ENCODE measurements around the gene TMEM45A.

The TMEM45A gene

GRCh38 chr3:100467133-100467532 is 25.3 kb upstream of the TMEM45A start:
- no peak for ATAC-seq
- TF ChIP-seq RARB (CRISPR knock-in tag; IDR thresholded peaks at IDR 0.05): no peak
- no peak for TF ChIP-seq OSR1 (CRISPR knock-in tag; IDR thresholded peaks at IDR 0.05)
- no peak for TF ChIP-seq CSDC2 (CRISPR knock-in tag; IDR thresholded peaks at IDR 0.05)
- TF ChIP-seq PPARA (CRISPR knock-in tag; IDR thresholded peaks at IDR 0.05; ENCODE audit: borderline replicate concordance): no peak
- TF ChIP-seq ZNF565 (CRISPR knock-in tag; conservative IDR thresholded peaks at IDR 0.05; ENCODE audit: low read depth): no peak
- no peak for TF ChIP-seq TCF4 (CRISPR knock-in tag; IDR thresholded peaks at IDR 0.05; ENCODE audit: borderline replicate concordance)
- no peak for TF ChIP-seq ZC3H10 (CRISPR knock-in tag; IDR thresholded peaks at IDR 0.05)
- no peak for TF ChIP-seq TOX (CRISPR knock-in tag; IDR thresholded peaks at IDR 0.05; ENCODE audit: borderline replicate concordance)
- no peak for TF ChIP-seq ZNF8 (CRISPR knock-in tag; IDR thresholded peaks at IDR 0.05)
- no peak for TF ChIP-seq ARNTL (CRISPR knock-in tag; IDR thresholded peaks at IDR 0.05; ENCODE audit: borderline replicate concordance, low read depth)
- TF ChIP-seq ZNF70 (CRISPR knock-in tag; IDR thresholded peaks at IDR 0.05): no peak
- TF ChIP-seq, protein P1, sequence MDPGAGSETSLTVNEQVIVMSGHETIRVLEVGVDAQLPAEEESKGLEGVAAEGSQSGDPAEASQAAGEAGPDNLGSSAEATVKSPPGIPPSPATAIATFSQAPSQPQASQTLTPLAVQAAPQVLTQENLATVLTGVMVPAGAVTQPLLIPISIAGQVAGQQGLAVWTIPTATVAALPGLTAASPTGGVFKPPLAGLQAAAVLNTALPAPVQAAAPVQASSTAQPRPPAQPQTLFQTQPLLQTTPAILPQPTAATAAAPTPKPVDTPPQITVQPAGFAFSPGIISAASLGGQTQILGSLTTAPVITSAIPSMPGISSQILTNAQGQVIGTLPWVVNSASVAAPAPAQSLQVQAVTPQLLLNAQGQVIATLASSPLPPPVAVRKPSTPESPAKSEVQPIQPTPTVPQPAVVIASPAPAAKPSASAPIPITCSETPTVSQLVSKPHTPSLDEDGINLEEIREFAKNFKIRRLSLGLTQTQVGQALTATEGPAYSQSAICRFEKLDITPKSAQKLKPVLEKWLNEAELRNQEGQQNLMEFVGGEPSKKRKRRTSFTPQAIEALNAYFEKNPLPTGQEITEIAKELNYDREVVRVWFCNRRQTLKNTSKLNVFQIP (CRISPR knock-in tag; IDR thresholded peaks at IDR 0.05; ENCODE audit: borderline replicate concordance, low read depth): no peak

GRCh38 chr3:100468676-100469075 is 23.7 kb upstream of the TMEM45A start:
- TF ChIP-seq, protein P2, sequence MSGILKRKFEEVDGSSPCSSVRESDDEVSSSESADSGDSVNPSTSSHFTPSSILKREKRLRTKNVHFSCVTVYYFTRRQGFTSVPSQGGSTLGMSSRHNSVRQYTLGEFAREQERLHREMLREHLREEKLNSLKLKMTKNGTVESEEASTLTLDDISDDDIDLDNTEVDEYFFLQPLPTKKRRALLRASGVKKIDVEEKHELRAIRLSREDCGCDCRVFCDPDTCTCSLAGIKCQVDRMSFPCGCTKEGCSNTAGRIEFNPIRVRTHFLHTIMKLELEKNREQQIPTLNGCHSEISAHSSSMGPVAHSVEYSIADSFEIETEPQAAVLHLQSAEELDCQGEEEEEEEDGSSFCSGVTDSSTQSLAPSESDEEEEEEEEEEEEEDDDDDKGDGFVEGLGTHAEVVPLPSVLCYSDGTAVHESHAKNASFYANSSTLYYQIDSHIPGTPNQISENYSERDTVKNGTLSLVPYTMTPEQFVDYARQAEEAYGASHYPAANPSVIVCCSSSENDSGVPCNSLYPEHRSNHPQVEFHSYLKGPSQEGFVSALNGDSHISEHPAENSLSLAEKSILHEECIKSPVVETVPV (CRISPR knock-in tag; IDR thresholded peaks at IDR 0.05): no peak
- TF ChIP-seq SNAI2 (CRISPR knock-in tag; IDR thresholded peaks at IDR 0.05): no peak
- TF ChIP-seq ZFP30 (CRISPR knock-in tag; IDR thresholded peaks at IDR 0.05): no peak
- TF ChIP-seq ZC3H10 (CRISPR knock-in tag; IDR thresholded peaks at IDR 0.05): no peak
- TF ChIP-seq PATZ1 (CRISPR knock-in tag; IDR thresholded peaks at IDR 0.05; ENCODE audit: borderline replicate concordance): no peak
- no peak for TF ChIP-seq ZNF8 (CRISPR knock-in tag; IDR thresholded peaks at IDR 0.05)
- no peak for TF ChIP-seq ARNTL (CRISPR knock-in tag; IDR thresholded peaks at IDR 0.05; ENCODE audit: borderline replicate concordance, low read depth)
- TF ChIP-seq RARB (CRISPR knock-in tag; IDR thresholded peaks at IDR 0.05): no peak
- TF ChIP-seq BACH2 (CRISPR knock-in tag; IDR thresholded peaks at IDR 0.05; ENCODE audit: borderline replicate concordance): no peak
- TF ChIP-seq, protein P1 (CRISPR knock-in tag; IDR thresholded peaks at IDR 0.05; ENCODE audit: borderline replicate concordance, low read depth): no peak
- ATAC-seq: no peak

- TF ChIP-seq ZNF8 (CRISPR knock-in tag; IDR thresholded peaks at IDR 0.05): no peak
- TF ChIP-seq GLIS3 (CRISPR knock-in tag; IDR thresholded peaks at IDR 0.05): no peak
- no peak for TF ChIP-seq ZFP3 (CRISPR knock-in tag; IDR thresholded peaks at IDR 0.05)
- TF ChIP-seq, protein P2 (CRISPR knock-in tag; IDR thresholded peaks at IDR 0.05): no peak
- no peak for TF ChIP-seq ZNF70 (CRISPR knock-in tag; IDR thresholded peaks at IDR 0.05)
- TF ChIP-seq TCF4 (CRISPR knock-in tag; IDR thresholded peaks at IDR 0.05; ENCODE audit: borderline replicate concordance): no peak
- TF ChIP-seq ZC3H10 (CRISPR knock-in tag; IDR thresholded peaks at IDR 0.05): no peak
- no peak for TF ChIP-seq BACH2 (CRISPR knock-in tag; IDR thresholded peaks at IDR 0.05; ENCODE audit: borderline replicate concordance)
- no peak for TF ChIP-seq CSDC2 (CRISPR knock-in tag; IDR thresholded peaks at IDR 0.05)
- no peak for TF ChIP-seq OSR1 (CRISPR knock-in tag; IDR thresholded peaks at IDR 0.05)
- no peak for ATAC-seq
These were observed 21.5 kb upstream of the TMEM45A start for GRCh38 chr3:100470951-100471350.

GRCh38 chr3:100471444-100471843 is 21.0 kb upstream of the TMEM45A start:
- ATAC-seq: no peak

More at GRCh38 chr3:100471444-100471843, 21.0 kb upstream of the TMEM45A start:
- TF ChIP-seq, protein P3, sequence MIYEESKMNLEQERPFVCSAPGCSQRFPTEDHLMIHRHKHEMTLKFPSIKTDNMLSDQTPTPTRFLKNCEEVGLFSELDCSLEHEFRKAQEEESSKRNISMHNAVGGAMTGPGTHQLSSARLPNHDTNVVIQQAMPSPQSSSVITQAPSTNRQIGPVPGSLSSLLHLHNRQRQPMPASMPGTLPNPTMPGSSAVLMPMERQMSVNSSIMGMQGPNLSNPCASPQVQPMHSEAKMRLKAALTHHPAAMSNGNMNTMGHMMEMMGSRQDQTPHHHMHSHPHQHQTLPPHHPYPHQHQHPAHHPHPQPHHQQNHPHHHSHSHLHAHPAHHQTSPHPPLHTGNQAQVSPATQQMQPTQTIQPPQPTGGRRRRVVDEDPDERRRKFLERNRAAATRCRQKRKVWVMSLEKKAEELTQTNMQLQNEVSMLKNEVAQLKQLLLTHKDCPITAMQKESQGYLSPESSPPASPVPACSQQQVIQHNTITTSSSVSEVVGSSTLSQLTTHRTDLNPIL (CRISPR knock-in tag; IDR thresholded peaks at IDR 0.05; ENCODE audit: low read depth): no peak
- no peak for TF ChIP-seq ZNF565 (CRISPR knock-in tag; conservative IDR thresholded peaks at IDR 0.05; ENCODE audit: low read depth)
- no peak for TF ChIP-seq ZNF70 (CRISPR knock-in tag; IDR thresholded peaks at IDR 0.05)
- TF ChIP-seq TSHZ2 (CRISPR knock-in tag; IDR thresholded peaks at IDR 0.05): no peak
- TF ChIP-seq BACH2 (CRISPR knock-in tag; IDR thresholded peaks at IDR 0.05; ENCODE audit: borderline replicate concordance): no peak
- TF ChIP-seq RARB (CRISPR knock-in tag; IDR thresholded peaks at IDR 0.05): no peak
- no peak for TF ChIP-seq TCF4 (CRISPR knock-in tag; IDR thresholded peaks at IDR 0.05; ENCODE audit: borderline replicate concordance)
- no peak for TF ChIP-seq PPARA (CRISPR knock-in tag; IDR thresholded peaks at IDR 0.05; ENCODE audit: borderline replicate concordance)
- no peak for TF ChIP-seq GLIS3 (CRISPR knock-in tag; IDR thresholded peaks at IDR 0.05)
- no peak for TF ChIP-seq ZFP3 (CRISPR knock-in tag; IDR thresholded peaks at IDR 0.05)
- no peak for TF ChIP-seq CSDC2 (CRISPR knock-in tag; IDR thresholded peaks at IDR 0.05)

Measured in SK-N-SH treated with all-trans-retinoic acid at 6 μM for 48 hours (cell line).